ENCODE results near the gene ZCCHC24. TPM values are rescaled to one million over a fixed set of nuclear protein-coding genes. Genes with fewer than 3 reads are reported as not detected.
A peak's percentile ranks its signal among the peaks of the same experiment; 100 is the strongest.

Gene ZCCHC24
- total and polyA plus RNA-seq, 11 donors: 18.7 to 122 (median 49.6) TPM

- intact Hi-C loops (cut with DNase I): loop anchor here in 1 of 10 donors (5.0 kb wide), 1 partner anchor 59 kb away; no protein-coding TSS in a partner anchor
- Histone ChIP-seq H3K27me3 (no peaks in the 10 kb centered on the region), H3K36me3 (no peaks in the 10 kb centered on the region), H3K9me3 (no peaks in the 10 kb centered on the region), H3K4me3 (no peak overlapping the region), H3K27ac (no peak overlapping the region), H3K4me1 (peaks cover 0 to 10% (median 0%) of the 10 kb centered on the region in 12 donors)
- WGBS, 4 donors: 96 to 98% (median 96%) methylated on average over 14 of the region's 14 CpGs
- no peak for TF ChIP-seq POLR2A (IDR thresholded peaks at IDR 0.05)
- TF ChIP-seq, protein P1, sequence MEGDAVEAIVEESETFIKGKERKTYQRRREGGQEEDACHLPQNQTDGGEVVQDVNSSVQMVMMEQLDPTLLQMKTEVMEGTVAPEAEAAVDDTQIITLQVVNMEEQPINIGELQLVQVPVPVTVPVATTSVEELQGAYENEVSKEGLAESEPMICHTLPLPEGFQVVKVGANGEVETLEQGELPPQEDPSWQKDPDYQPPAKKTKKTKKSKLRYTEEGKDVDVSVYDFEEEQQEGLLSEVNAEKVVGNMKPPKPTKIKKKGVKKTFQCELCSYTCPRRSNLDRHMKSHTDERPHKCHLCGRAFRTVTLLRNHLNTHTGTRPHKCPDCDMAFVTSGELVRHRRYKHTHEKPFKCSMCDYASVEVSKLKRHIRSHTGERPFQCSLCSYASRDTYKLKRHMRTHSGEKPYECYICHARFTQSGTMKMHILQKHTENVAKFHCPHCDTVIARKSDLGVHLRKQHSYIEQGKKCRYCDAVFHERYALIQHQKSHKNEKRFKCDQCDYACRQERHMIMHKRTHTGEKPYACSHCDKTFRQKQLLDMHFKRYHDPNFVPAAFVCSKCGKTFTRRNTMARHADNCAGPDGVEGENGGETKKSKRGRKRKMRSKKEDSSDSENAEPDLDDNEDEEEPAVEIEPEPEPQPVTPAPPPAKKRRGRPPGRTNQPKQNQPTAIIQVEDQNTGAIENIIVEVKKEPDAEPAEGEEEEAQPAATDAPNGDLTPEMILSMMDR (IDR thresholded peaks at IDR 0.05): no peak
- DNase-seq: peak in 1 of 5 donors; percentile 4
- ATAC-seq: no peak
Observed at GRCh38 chr10:79451046-79451699, 5.7 kb upstream of the ZCCHC24 start.

- no peak for TF ChIP-seq POLR2A (IDR thresholded peaks at IDR 0.05)
- TF ChIP-seq, protein P1 (IDR thresholded peaks at IDR 0.05): no peak
- peak in 1 of 5 donors; percentile 13 for DNase-seq
- no peaks in the 10 kb centered on the region for H3K36me3 ChIP-seq
- intact Hi-C loops (cut with DNase I): loop anchor here in 4 of 10 donors (5.0 to 10.0 kb wide), 4 partner anchors 57 to 72 kb away; no protein-coding TSS in a partner anchor
- no peak for ATAC-seq
- H3K4me3 ChIP-seq: no peak overlapping the region
- no peaks in the 10 kb centered on the region for H3K9me3 ChIP-seq
- no peak overlapping the region for H3K27ac ChIP-seq
- 71 to 93% (median 86%) methylated on average over 5 of the region's 5 CpGs for WGBS, 4 donors
- H3K27me3 ChIP-seq: no peaks in the 10 kb centered on the region
- peaks cover 0 to 13% (median 0%) of the 10 kb centered on the region in 12 donors for H3K4me1 ChIP-seq
Observed at GRCh38 chr10:79449181-79450146, 4.0 kb upstream of the ZCCHC24 start.

GRCh38 chr10:79448732-79449049 lies 3.3 kb upstream of the ZCCHC24 start:
- Histone ChIP-seq H3K4me1 (peaks cover 0 to 21% (median 6%) of the 10 kb centered on the region in 12 donors), H3K27me3 (no peaks in the 10 kb centered on the region), H3K27ac (no peak overlapping the region), H3K4me3 (no peak overlapping the region), H3K9me3 (no peaks in the 10 kb centered on the region), H3K36me3 (no peaks in the 10 kb centered on the region)
- WGBS, 4 donors: 94 to 99% (median 97%) methylated on average over 2 of the region's 2 CpGs
- peak in 1 of 5 donors; percentile 12 for DNase-seq
- TF ChIP-seq, protein P1 (IDR thresholded peaks at IDR 0.05): no peak
- no peak for TF ChIP-seq POLR2A (IDR thresholded peaks at IDR 0.05)
- intact Hi-C loops (cut with DNase I): loop anchor here in 3 of 10 donors (5.0 to 10.0 kb wide), 3 partner anchors 64 to 71 kb away; no protein-coding TSS in a partner anchor
- ATAC-seq: no peak
